Spleen (tissue), 7 donors: Measurements from ENCODE around the gene NSD2.

Experiments
- POLR2A ChIP-seq, 3 donors: fragments of 450-650 bp; IDR thresholded peaks; one replicate each; pipeline ENCODE4 v1.5.1; 2017; ENCODE audit warnings: antibody characterized with exemption in 3 of 3, mild to moderate bottlenecking in 1 of 3
- POLR2AphosphoS5 ChIP-seq, 3 donors: sonication (generic); formaldehyde crosslinking; IDR thresholded peaks; one replicate each; pipeline ENCODE4 v1.5.1; 2017; ENCODE audit warnings: antibody characterized with exemption in 3 of 3
- TF ChIP-seq, protein P1 (sequence below), 11 experiments: fragments of 200-600 bp in 7 of 11; fragments of 450-650 bp in 4 of 11; sonication (generic) in 4 of 11; IDR thresholded peaks in 8 of 11; conservative IDR thresholded peaks in 3 of 11; 1 replicate in 7 of 11; 2 replicates in 4 of 11; pipeline versions ENCODE4 v1.4.0 to v1.8.0; 2016 to 2021; ENCODE audit warnings: antibody characterized with exemption in 11 of 11, inconsistent platforms in 4 of 11, mild to moderate bottlenecking in 1 of 11
- donor health status: DM: no; HTN: no; CAD: no; lungs with moderate emphysema.
- donor health status: DM: no; HTN: no; CAD: no.
- donor health status: DM: no; HTN: no; CAD: no.

DNA sequence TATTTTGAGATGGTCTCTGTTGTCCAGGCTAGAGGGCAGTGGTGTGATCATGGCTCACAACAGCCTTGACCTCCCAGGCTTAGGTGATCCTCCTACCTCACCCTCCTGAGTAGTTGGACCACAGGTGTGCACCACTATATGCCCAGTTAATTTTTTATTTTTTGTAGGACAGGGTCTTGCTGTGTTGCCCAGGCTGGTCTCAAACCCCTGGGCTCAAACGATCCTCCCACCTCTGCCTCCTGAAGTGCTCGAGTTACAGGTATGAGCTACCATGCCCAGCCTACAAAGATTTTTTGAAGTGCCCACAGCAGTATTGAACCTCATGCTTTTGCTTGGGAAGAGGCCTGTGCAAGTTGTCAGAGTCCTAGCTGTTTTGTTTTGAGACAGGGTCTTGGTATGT is 31.1 kb downstream of the NSD2 start:
- TF ChIP-seq, protein P1, sequence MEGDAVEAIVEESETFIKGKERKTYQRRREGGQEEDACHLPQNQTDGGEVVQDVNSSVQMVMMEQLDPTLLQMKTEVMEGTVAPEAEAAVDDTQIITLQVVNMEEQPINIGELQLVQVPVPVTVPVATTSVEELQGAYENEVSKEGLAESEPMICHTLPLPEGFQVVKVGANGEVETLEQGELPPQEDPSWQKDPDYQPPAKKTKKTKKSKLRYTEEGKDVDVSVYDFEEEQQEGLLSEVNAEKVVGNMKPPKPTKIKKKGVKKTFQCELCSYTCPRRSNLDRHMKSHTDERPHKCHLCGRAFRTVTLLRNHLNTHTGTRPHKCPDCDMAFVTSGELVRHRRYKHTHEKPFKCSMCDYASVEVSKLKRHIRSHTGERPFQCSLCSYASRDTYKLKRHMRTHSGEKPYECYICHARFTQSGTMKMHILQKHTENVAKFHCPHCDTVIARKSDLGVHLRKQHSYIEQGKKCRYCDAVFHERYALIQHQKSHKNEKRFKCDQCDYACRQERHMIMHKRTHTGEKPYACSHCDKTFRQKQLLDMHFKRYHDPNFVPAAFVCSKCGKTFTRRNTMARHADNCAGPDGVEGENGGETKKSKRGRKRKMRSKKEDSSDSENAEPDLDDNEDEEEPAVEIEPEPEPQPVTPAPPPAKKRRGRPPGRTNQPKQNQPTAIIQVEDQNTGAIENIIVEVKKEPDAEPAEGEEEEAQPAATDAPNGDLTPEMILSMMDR (IDR thresholded peaks at IDR 0.05 in 8 of 11, conservative IDR thresholded peaks at IDR 0.05 in 3 of 11), result no peak
- TF ChIP-seq POLR2AphosphoS5 (IDR thresholded peaks at IDR 0.05), result no peak
- TF ChIP-seq POLR2A (IDR thresholded peaks at IDR 0.05), result no peak
